ENCODE data around the gene TACC3. TPM values are rescaled to one million over a fixed set of nuclear protein-coding genes. Genes with fewer than 3 reads are reported as not detected.

The TACC3 gene
- total RNA-seq, 1 experiment from 2014 or later, result 156 TPM

- H3K4ac ChIP-seq (ENCODE audit: low read depth, low read length), result no peak overlapping the region
- H4K8ac ChIP-seq (replicated peaks; ENCODE audit: insufficient read length, low read depth, low read length), result no peak overlapping the region
- Mint-ChIP-seq H3K27ac (no peak overlapping the region), H3K9me3 (no peaks in the 10 kb centered on the region), H3K27me3 (ENCODE audit: low read depth) (peaks cover 8% of the 10 kb centered on the region), H3K36me3 (ENCODE audit: insufficient read depth in 1 of 3, low read depth in 3 of 3) (no peaks in the 10 kb centered on the region), H3K4me3 (no peak overlapping the region), H3K4me1 (peaks cover 14 to 29% of the 10 kb centered on the region in 2 experiments)
- no peak overlapping the region for H3K14ac ChIP-seq (ENCODE audit: insufficient read depth, low read length)
- H2AK5ac ChIP-seq (ENCODE audit: insufficient read length, low read length), result no peak overlapping the region
- H3K9me3 ChIP-seq (ENCODE audit: control insufficient read depth, low read depth, low read length), result no peaks in the 10 kb centered on the region
- H3K27ac ChIP-seq (ENCODE audit: insufficient read length, low read depth, low read length), result no peak overlapping the region
- H3K4me1 ChIP-seq (ENCODE audit: insufficient read depth, low read length), result no peaks in the 10 kb centered on the region
- no peak overlapping the region for H3K18ac ChIP-seq (ENCODE audit: insufficient read length, low read depth, low read length)
- H2AFZ ChIP-seq (ENCODE audit: low read length), result no peak overlapping the region
- H3K23me2 ChIP-seq (ENCODE audit: insufficient read length, low read depth, low read length, poor library complexity, severe bottlenecking), result no peaks in the 10 kb centered on the region
- no peaks in the 10 kb centered on the region for H4K20me1 ChIP-seq (ENCODE audit: control insufficient read depth, insufficient read depth, insufficient read length)
- H2BK20ac ChIP-seq (ENCODE audit: low read depth, low read length, poor library complexity, severe bottlenecking), result no peak overlapping the region
- no peak overlapping the region for H2BK120ac ChIP-seq (ENCODE audit: low read depth, low read length, poor library complexity, severe bottlenecking)
- no peak overlapping the region for H2BK12ac ChIP-seq (ENCODE audit: insufficient read length, low read depth, low read length)
- H3T11ph ChIP-seq (ENCODE audit: low read length), result no peak overlapping the region
- H3K4me2 ChIP-seq (ENCODE audit: insufficient read depth, insufficient read length, low read length), result no peak overlapping the region
- no peak overlapping the region for H3K23ac ChIP-seq (ENCODE audit: insufficient read length, low read depth, low read length)
- H4K91ac ChIP-seq (ENCODE audit: insufficient read length, low read depth, low read length), result no peak overlapping the region
- H2BK15ac ChIP-seq (ENCODE audit: low read depth, low read length), result no peak overlapping the region
- no peak overlapping the region for H3K56ac ChIP-seq (ENCODE audit: insufficient read length, low read depth, low read length)
- H3K27me3 ChIP-seq (ENCODE audit: insufficient read depth, low read length), result no peaks in the 10 kb centered on the region
- H3K9ac ChIP-seq (ENCODE audit: extremely low read depth, insufficient read length, low read length), result no peak overlapping the region
- H4K5ac ChIP-seq (ENCODE audit: insufficient read length, low read depth, low read length), result no peak overlapping the region
- TF ChIP-seq CTCF (conservative IDR thresholded peaks at IDR 0.05), result no peak
- DNase-seq, result no peak
- no peaks in the 10 kb centered on the region for H3K79me2 ChIP-seq (ENCODE audit: insufficient read depth, low read length)
- H2BK5ac ChIP-seq (ENCODE audit: insufficient read length, low read length), result no peak overlapping the region
- WGBS (ENCODE audit: extremely low coverage, insufficient read length, low lambda C conversion rate), result no CpG with 5 or more reads among the region's 32 CpGs
- no peaks in the 10 kb centered on the region for H3K79me1 ChIP-seq (ENCODE audit: insufficient read depth, low read depth, low read length, poor library complexity, severe bottlenecking)
Observed at GRCh38 chr4:1761130-1761689, 39.9 kb downstream of the TACC3 start.
